Small intestine (tissue), 7 donors: ENCODE measurements around the gene FCER2. TPM values are rescaled to one million over a fixed set of nuclear protein-coding genes. Genes with fewer than 3 reads are reported as not detected.
A peak's percentile ranks its signal among the peaks of the same experiment; 100 is the strongest.

Experiments
- DNase-seq, 2 donors: peaks; one replicate each; pipeline versions ENCODE4 v3.0.0 to v3.0.0-alpha.2; 2013
- FAIRE-seq: peaks from 2 replicates; lab custom pipeline; 2012; peaks lifted over from hg19 to GRCh38; lab: Jason Lieb, UNC
- H3K27ac ChIP-seq, 3 donors: one replicate each; pipeline ENCODE4 v1.5.1; 2013; ENCODE audit warnings: low read length in 2 of 3, mild to moderate bottlenecking in 2 of 3, control low read depth in 1 of 3, inconsistent platforms in 1 of 3, low read depth in 1 of 3, moderate library complexity in 1 of 3
- H3K27me3 ChIP-seq, 3 donors: one replicate each; pipeline ENCODE4 v1.6.1; 2013; ENCODE audit warnings: low read length in 3 of 3, inconsistent platforms in 1 of 3; ENCODE audit not compliant: control insufficient read depth in 3 of 3, insufficient read depth in 3 of 3
- H3K36me3 ChIP-seq, 3 donors: one replicate each; pipeline ENCODE4 v1.6.1; 2013; ENCODE audit warnings: low read length in 3 of 3, inconsistent platforms in 1 of 3, low read depth in 1 of 3, mild to moderate bottlenecking in 1 of 3, moderate library complexity in 1 of 3; ENCODE audit not compliant: control insufficient read depth in 3 of 3, insufficient read depth in 2 of 3
- H3K4me1 ChIP-seq, 3 donors: one replicate each; pipeline ENCODE4 v1.6.1; 2013; ENCODE audit warnings: low read length in 2 of 3, inconsistent platforms in 1 of 3, low read depth in 1 of 3, mild to moderate bottlenecking in 1 of 3, moderate library complexity in 1 of 3; ENCODE audit not compliant: control insufficient read depth in 3 of 3, insufficient read depth in 2 of 3
- H3K4me3 ChIP-seq, 3 donors: one replicate each; pipeline ENCODE4 v1.5.1; 2013; ENCODE audit warnings: low read length in 3 of 3, control low read depth in 1 of 3, inconsistent platforms in 1 of 3, low read depth in 1 of 3, mild to moderate bottlenecking in 1 of 3, moderate library complexity in 1 of 3
- H3K9me3 ChIP-seq, 2 donors: one replicate each; pipeline ENCODE4 v1.6.1; 2013; ENCODE audit warnings: low read depth in 1 of 2, low read length in 1 of 2; ENCODE audit not compliant: control insufficient read depth in 2 of 2, insufficient read depth in 1 of 2
- WGBS, 3 donors: extraction: QIAGEN DNeasy Blood & Tissue Kit; methylation state at CpG; one replicate each; pipeline ENCODE4 v1.1.7; 2013; 5-methylcytosine and 5-hydroxymethylcytosine counted together
- polyA plus RNA-seq, 4 donors: library from polyadenylated mRNA; stranded (reverse) in 3 of 4; unstranded in 1 of 4; fragments of 200-250 nt in 3 of 4; fragments of 120-200 nt in 1 of 4; gene quantifications; one replicate each; pipeline versions ENCODE4 v1.2.1 to v1.2.3, GENCODE V29; 2013
- donor health status: healthy with polysubstance abuse.
- donor health status: control.
- donor health status: control.
- donor health status: Bipolar disorder and iron deficiency.
- donor health status: healthy.

The FCER2 gene
- polyA plus RNA-seq, 4 donors: 0.27 to 0.90 TPM; not detected in 2

DNA sequence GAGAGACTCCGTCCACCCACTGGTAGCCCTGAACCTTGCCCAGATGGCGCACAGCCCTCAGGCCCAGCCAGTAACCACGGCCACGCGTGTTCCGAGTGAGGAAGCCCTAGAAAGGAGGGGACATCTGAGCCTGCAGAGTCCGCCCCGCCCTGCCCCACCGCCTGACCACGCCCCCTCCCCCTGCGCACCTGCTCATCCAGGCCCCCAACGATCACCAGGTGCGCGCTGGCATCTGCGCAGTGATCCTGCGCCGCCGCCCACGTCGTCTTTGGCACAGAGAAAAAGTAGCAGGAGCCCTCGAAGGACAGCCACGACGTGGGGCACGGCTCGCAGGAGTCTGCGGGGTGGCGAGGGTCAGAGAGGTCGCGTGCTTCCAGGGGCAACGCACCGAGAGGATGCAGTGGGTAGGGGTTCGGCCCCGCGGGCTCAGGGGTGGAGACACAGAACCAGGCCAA, 27.9 kb upstream of the FCER2 start:
- DNase-seq (peak in 1 of 2 donors; percentile 10), FAIRE-seq (no peak)
- H3K4me3 ChIP-seq: no peak overlapping the region
- no peaks in the 10 kb centered on the region for H3K9me3 ChIP-seq
- peaks cover 2 to 39% (median 27%) of the 10 kb centered on the region in 3 donors for H3K27me3 ChIP-seq
- no peak overlapping the region for H3K27ac ChIP-seq
- peaks cover 0 to 3% (median 0%) of the 10 kb centered on the region in 3 donors for H3K4me1 ChIP-seq
- H3K36me3 ChIP-seq: no peaks in the 10 kb centered on the region
- 3 to 6% (median 4%) methylated on average over 31 to 34 of the region's 34 CpGs for WGBS, 3 donors

DNA sequence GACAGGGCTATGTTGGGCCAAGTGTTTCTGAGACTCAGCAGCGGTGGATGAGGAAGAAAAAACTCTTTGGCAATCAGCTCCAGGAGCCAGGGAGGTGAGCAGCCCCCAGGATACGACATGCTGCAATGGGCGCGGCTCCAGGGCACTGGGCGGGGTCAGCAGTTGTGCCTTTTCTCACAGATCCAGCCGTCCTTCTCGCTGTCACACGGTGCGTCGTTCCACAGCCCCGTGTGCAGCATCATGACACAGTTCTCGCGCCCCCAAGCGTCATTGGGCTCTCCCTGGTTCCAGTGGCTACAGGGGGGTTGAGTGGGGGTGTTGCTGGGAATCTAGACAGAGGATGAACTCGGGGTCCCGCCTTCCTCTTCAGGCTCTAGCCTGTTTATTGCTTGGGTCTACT, 27.3 kb upstream of the FCER2 start:
- Histone ChIP-seq H3K27ac (no peak overlapping the region), H3K36me3 (no peaks in the 10 kb centered on the region), H3K27me3 (peaks cover 2 to 39% (median 27%) of the 10 kb centered on the region in 3 donors), H3K9me3 (no peaks in the 10 kb centered on the region), H3K4me1 (peaks cover 0 to 3% (median 0%) of the 10 kb centered on the region in 3 donors), H3K4me3 (no peak overlapping the region)
- FAIRE-seq (no peak), DNase-seq (no peak)
- 12 to 15% (median 13%) methylated on average over 16 of the region's 16 CpGs for WGBS, 3 donors

DNA sequence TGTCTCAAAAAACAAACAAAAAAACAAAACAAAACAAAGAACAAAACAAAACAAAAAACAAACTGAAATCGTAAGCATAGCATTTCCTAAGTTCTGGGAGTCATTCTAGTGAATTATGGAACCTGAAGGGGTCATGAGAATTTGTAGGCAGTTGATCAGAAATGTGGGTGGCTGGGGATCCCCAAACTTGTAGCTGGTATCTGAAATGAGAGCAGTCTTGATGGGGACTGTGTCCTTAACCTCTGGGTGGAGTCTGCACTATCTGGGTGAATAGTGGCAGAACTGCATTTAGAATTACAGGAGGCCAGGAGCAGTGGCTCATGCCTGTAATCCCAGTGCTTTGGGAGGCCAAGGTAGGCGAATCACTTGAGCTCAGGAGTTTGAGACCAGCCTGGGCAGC, 23.9 kb upstream of the FCER2 start:
- WGBS, 3 donors: 46 to 51% (median 51%) methylated on average over 2 of the region's 2 CpGs
- Histone ChIP-seq H3K27me3 (peaks cover 2 to 25% (median 18%) of the 10 kb centered on the region in 3 donors), H3K36me3 (no peaks in the 10 kb centered on the region), H3K4me1 (peaks cover 0 to 3% (median 0%) of the 10 kb centered on the region in 3 donors), H3K9me3 (no peaks in the 10 kb centered on the region), H3K4me3 (no peak overlapping the region), H3K27ac (no peak overlapping the region)
- DNase-seq (no peak), FAIRE-seq (no peak)

DNA sequence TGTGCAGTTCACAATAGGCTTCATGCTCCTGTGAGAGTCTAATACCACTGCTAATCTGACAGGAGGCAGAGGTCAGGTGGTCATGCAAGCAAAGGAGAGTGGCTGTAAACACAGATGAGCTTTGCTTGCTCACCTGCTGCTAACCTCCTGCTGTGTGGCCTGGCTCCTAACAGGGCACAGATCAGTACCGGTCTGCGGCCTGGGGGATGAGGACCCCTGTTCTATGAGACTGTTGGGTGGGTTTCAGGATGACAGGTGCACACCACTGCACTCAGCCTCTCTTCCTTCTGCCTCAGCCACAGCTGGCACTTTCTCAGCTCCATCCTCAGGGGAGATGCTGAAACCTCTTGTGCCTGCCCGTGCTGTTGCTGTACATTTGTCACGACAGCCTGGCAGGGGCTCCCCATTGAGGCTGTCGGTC, 20.3 kb upstream of the FCER2 start:
- DNase-seq: no peak
- Histone ChIP-seq H3K4me1 (no peaks in the 10 kb centered on the region), H3K36me3 (no peaks in the 10 kb centered on the region), H3K9me3 (no peaks in the 10 kb centered on the region), H3K27me3 (peaks cover 0 to 3% (median 0%) of the 10 kb centered on the region in 3 donors), H3K27ac (no peak overlapping the region), H3K4me3 (no peak overlapping the region)
- WGBS, 3 donors: 47 to 63% (median 52%) methylated on average over 5 of the region's 5 CpGs
- no peak for FAIRE-seq

DNA sequence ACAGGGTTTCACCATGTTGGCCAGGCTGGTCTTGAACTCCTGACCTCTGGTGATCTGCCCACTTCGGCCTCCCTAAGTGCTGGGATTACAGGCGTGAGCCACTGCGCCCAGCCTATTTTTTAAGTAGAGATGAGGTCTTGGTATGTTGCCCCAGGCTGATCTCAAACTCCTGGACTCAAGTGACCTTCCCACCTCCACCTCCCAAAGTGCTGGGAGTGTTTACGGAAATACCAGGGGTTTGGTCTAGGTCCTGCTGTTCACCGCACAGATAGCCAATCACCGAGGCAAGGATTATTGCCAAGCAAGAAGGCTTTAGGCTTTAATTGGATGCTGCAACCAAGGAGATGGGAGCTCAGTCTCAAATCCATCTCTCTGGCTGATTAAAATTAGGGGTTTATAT, 18.4 kb upstream of the FCER2 start:
- Histone ChIP-seq H3K4me3 (no peak overlapping the region), H3K36me3 (no peaks in the 10 kb centered on the region), H3K4me1 (no peaks in the 10 kb centered on the region), H3K9me3 (peaks cover 0 to 3% of the 10 kb centered on the region in 2 donors), H3K27ac (no peak overlapping the region), H3K27me3 (peaks cover 0 to 3% (median 0%) of the 10 kb centered on the region in 3 donors)
- no peak for FAIRE-seq
- no peak for DNase-seq
- WGBS, 3 donors: 78 to 83% (median 78%) methylated on average over 6 of the region's 6 CpGs

DNA sequence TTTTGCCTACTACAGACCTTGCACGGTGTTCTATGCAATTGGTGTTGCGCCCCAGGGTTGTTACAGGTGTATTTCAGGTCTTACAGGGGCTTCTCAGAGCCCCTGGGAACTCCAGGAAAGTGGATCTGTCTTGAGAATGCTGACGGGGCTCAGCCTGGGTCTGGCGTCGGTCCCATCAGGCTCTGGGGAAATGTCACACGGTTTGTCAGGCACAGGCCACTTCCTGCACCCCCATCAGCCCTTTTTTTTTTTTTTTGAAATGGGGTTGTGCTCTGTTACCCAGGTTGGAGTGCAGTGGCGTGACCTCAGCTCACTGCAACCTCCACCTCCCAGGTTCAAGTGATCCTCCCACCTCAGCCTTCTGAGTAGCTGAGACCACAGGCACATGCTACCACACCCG, 16.7 kb upstream of the FCER2 start:
- 46 to 53% (median 49%) methylated on average over 8 of the region's 8 CpGs for WGBS, 3 donors
- Histone ChIP-seq H3K4me1 (no peaks in the 10 kb centered on the region), H3K36me3 (no peaks in the 10 kb centered on the region), H3K4me3 (no peak overlapping the region), H3K9me3 (peaks cover 0 to 3% of the 10 kb centered on the region in 2 donors), H3K27me3 (peaks cover 0 to 3% (median 0%) of the 10 kb centered on the region in 3 donors), H3K27ac (no peak overlapping the region)
- no peak for DNase-seq
- no peak for FAIRE-seq

DNA sequence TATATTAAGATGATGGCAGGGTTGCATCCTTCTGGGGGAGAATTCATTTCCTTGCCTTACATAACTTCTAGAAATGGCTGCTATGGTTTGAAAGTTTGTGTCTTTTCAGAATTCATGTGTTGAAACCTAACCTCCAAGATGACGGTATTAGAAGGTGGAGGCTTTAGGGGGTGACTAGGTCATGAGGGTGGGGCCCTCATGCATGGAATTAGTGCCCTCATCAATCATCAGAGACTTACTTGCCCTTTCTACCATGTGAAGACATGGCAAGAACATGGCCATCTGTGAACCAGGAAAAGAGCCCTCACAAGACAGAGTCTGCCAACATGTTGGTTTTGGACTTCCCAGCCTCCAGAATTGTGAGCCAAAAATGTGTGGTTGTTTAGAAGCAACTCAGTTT, 14.8 kb upstream of the FCER2 start:
- Histone ChIP-seq H3K36me3 (no peaks in the 10 kb centered on the region), H3K27ac (no peak overlapping the region), H3K4me3 (no peak overlapping the region), H3K27me3 (no peaks in the 10 kb centered on the region), H3K9me3 (peaks cover 0 to 3% of the 10 kb centered on the region in 2 donors), H3K4me1 (no peaks in the 10 kb centered on the region)
- FAIRE-seq: no peak
- WGBS, 3 donors: 79 to 90% (median 85%) methylated on average over 1 of the region's 1 CpG
- no peak for DNase-seq

DNA sequence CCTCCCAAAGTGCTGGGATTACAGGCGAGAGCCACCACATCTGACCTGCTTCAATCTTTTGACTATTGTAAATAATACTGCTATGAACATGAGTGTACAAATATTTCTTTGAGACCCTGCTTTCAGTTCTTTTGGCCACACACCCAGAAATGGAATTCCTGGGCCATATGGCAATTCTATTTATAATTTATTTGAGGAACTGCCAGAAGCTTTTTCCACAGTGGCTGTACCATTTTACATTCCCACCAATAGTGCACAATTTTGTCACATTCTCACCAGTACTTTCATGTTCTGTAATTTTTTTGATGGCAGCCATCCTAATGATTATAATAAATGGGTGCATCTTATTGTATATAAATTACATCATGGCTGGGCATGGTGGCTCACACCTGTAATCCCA, 13.7 kb upstream of the FCER2 start:
- no peaks in the 10 kb centered on the region for H3K36me3 ChIP-seq
- no peaks in the 10 kb centered on the region for H3K4me1 ChIP-seq
- H3K27me3 ChIP-seq: no peaks in the 10 kb centered on the region
- no peak overlapping the region for H3K4me3 ChIP-seq
- no peak overlapping the region for H3K27ac ChIP-seq
- DNase-seq (no peak), FAIRE-seq (no peak)
- WGBS, 3 donors: 83 to 96% (median 93%) methylated on average over 1 of the region's 1 CpG
- peaks cover 0 to 3% of the 10 kb centered on the region in 2 donors for H3K9me3 ChIP-seq

DNA sequence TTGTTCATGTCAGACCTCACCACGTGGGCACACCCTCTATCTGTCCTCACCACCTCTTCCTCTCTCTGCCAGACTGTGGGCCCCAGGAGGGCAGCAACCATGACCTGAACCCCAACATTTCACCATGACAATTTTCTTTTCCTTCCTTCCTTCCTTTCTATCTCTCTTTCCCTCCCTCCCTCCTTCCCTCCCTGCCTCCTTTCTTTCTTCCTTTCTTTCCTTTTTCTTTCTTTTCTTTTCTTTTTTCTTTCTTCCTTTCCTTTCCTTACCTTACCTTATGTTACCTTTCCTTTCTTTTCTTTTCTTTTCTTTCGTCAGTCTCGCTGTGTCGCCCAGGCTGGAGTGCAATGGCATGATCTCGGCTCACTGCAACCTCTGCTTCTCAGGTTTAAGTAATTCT, 8.7 kb upstream of the FCER2 start:
- no peak overlapping the region for H3K27ac ChIP-seq
- WGBS, 3 donors: 75 to 78% (median 77%) methylated on average over 5 of the region's 5 CpGs
- no peaks in the 10 kb centered on the region for H3K27me3 ChIP-seq
- no peaks in the 10 kb centered on the region for H3K4me1 ChIP-seq
- FAIRE-seq (no peak), DNase-seq (no peak)
- H3K36me3 ChIP-seq: no peaks in the 10 kb centered on the region
- H3K4me3 ChIP-seq: no peak overlapping the region
- no peaks in the 10 kb centered on the region for H3K9me3 ChIP-seq
